ENCODE measurements around the gene GDPD3.

The GDPD3 gene

DNA sequence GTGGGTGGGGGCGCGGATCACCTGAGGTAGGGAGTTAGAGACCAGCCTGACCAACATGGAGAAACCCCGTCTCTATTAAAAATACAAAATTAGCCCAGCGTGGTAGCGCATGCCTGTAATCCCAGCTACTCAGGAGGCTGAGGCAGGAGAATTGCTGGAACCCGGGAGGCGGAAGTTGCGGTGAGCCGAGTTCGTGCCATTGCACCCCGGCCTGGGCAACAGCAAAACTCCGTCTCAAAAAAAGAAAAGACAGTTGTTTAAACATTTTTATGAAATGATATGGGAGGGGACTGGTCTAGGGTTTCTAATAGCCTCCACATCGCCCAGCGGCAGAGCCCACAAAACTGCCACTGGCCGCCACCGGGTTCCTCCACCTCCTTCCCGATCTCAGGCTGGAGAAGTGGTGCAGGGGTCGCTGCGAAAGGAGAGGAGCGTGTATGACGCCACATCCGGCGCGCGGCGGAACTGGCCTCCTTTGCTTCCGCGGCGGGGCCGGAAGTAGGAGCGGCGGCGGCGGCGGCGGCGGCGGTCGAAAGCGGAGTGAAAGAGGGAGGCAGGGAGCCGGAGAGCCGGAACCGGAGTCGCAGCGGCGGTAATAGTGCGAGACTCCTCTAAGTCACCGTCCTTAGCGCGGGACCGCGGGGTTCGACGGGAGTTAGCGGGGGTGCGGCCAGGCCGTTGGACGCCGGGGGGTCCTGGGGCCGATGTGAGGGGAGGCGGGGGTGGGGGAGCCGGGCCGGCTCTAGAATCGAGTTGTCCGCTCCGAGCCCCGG, 37.6 kb downstream of the GDPD3 start, which contains the start of gene PPP4C:
Gene PPP4C (plus strand): TSS at position 492 of the 773 bp plus-strand sequence. CDS start 384 bp downstream, outside the sequence.
- peak; percentile 90 for DNase-seq

DNA sequence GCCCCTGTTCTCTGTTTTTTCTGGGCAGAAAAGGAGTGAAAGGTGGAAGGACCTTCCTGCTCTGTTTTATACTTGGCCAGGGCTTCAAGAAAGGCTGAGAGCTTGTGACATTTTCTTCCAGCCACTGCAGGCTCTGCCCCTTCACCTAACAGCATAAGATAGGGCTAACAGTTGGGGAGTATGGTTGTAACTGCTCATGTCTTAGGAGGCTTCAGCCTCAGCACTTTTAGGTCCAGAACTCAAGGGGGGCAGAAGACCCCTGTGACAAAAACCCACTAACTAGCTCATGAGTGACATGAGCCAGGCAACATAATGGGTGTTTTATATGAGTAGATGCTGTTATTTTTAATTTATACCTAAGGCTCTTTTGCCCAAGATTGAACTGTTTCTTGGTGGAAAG, 42.8 kb downstream of the GDPD3 start:
- no peak for DNase-seq

DNA sequence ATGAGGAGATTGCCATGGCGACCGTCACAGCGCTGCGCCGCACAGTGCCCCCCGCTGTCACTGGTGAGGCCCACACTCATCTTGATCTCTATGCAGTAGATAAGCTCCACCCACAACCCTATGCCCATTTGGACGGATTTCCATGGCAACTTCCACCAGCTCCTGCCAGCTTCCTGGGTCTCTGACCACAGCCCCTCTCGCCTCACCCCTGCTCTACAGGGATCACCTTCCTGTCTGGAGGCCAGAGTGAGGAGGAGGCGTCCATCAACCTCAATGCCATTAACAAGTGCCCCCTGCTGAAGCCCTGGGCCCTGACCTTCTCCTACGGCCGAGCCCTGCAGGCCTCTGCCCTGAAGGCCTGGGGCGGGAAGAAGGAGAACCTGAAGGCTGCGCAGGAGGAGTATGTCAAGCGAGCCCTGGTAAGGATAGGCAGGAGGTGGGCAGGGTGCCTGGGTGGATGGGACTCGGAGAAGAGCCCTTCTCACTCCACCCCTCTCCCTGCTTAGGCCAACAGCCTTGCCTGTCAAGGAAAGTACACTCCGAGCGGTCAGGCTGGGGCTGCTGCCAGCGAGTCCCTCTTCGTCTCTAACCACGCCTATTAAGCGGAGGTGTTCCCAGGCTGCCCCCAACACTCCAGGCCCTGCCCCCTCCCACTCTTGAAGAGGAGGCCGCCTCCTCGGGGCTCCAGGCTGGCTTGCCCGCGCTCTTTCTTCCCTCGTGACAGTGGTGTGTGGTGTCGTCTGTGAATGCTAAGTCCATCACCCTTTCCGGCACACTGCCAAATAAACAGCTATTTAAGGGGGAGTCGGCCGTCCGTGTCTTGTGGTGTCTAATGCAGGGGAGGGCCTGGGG, 43.5 kb downstream of the GDPD3 start:
- DNase-seq = no peak

- DNase-seq = peak; percentile 70
Measured at GRCh38 chr16:30068750-30069610, 44.4 kb downstream of the GDPD3 start.

DNA sequence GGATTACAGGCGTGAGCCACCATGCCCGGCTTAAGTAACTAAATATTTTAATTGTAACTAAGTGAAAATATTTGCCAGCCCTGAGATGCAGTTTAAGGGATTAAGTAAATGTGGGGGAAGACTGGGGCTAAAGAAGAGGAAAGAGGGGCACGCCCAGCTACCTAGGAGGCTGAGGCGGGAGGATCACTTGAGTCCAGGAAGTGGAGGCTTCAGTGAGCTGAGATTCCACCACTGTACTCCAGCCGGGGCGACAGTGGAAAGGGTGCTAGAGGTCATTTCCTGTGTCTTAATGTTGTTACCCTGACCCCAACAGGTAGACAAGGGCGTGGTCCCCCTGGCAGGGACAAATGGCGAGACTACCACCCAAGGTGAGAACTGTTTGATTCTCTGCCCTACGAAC, 45.0 kb downstream of the GDPD3 start:
- DNase-seq = no peak

- no peak for DNase-seq
Measured at GRCh38 chr16:30067584-30067916, 45.8 kb downstream of the GDPD3 start.

DNA sequence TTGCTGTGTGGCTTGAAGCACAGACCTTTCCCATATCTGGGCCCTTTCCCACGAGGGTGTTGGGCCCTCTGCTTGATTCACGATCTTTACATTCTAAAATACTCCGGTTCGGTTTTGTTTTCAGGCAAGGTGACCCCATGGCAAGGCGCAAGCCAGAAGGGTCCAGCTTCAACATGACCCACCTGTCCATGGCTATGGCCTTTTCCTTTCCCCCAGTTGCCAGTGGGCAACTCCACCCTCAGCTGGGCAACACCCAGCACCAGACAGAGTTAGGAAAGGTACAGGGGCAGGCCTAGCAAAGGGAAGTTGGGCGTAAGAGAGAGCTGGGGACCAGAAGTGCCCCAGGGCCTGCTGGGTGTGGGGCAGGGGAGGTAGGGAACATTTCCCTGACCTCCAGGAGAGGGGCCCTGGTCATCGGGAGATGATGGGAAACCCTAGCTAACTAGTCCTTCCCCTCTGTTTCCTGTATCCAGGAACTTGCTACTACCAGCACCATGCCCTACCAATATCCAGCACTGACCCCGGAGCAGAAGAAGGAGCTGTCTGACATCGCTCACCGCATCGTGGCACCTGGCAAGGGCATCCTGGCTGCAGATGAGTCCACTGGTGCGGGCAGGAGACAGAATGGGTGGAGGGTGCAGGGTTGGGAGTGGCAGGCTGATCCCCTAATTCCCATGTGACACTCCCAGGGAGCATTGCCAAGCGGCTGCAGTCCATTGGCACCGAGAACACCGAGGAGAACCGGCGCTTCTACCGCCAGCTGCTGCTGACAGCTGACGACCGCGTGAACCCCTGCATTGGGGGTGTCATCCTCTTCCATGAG, 46.4 kb downstream of the GDPD3 start:
- no peak for DNase-seq

GRCh38 chr16:30065943-30066760, 47.2 kb downstream of the GDPD3 start:
- DNase-seq = no peak

DNA sequence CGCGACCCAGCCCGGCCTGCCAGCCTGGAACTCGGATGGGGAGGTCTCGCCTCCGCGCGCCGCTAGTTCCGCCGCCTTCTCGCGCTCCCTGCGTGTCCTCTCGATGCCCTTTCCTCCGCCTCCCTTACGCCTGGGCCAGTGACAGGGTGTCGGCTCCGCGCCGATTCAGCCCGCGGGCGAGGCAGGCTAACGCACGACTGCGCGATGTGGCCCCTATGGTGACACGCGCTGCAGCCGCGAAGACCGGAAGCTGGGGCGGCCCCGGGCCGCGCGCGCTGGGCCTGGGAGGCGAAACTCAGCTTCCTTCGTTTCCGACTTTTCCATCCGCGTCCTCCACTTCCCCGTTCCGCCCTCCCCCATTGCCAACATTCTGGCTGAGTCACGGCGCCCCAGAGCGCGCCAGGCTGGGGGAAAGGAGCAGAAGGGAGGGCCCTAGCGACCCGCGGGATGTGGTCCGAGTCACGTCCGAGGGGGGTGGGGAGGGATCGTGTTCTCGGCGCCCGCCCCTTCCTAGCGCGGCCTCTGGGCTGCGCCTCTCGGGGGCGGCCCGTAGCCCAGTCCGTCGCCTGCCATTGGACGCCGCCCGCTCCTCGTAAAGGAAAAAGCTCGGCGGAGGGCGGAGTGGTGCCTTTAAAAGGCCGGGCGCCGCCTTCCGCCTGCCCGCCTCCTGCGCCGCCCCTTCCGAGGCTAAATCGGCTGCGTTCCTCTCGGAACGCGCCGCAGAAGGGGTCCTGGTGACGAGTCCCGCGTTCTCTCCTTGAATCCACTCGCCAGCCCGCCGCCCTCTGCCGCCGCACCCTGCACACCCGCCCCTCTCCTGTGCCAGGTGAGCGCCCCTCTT, 48.0 kb downstream of the GDPD3 start, which contains the start of gene ALDOA:
Gene ALDOA (plus strand): TSS at position 659 of the 841 bp plus-strand sequence. CDS start 1,138 bp downstream, outside the sequence.
- DNase-seq = peak; percentile 95

GRCh38 chr16:30064729-30065101, 48.6 kb downstream of the GDPD3 start:
- no peak for DNase-seq

DNA sequence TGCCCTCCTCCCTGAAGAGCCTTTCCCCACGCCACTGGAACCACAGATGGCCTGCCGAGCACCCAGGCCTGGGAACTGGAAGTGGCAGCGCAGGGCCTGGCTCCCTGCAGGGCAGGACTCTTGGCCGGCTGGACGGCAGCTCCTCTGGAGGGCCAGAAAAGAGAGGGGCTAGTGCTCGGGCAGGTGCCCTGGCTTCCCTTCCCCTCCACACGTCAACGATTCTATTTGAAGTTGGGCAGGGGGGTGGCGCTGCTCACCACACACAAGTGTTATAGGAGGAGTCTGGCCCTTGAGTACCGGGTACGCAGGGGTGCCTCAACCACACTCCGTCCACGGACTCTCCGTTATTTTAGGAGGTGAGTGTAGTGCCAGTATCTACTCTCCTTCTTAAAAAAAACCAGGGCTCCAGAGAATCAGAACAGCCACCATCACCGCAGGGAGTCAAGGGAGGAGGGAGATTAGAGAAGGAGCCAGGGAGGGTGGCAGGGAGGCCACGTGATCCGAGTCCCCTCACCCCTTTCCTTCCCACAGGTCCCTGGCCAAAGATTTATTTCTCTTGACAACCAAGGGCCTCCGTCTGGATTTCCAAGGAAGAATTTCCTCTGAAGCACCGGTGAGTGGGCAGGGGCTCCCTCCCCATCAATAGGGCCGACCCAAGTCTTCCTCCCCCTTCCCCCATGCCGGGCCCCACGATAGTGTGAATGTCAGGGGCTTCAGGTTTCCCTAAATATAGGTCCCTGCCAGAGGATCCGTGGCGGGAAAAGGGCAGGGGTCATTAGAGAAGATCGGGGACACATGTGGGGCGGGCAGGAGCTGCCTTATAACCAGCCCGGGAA, 49.2 kb downstream of the GDPD3 start:
- peak; percentile 81 for DNase-seq

GRCh38 chr16:30063278-30063892, 50.0 kb downstream of the GDPD3 start:
- DNase-seq = no peak

DNA sequence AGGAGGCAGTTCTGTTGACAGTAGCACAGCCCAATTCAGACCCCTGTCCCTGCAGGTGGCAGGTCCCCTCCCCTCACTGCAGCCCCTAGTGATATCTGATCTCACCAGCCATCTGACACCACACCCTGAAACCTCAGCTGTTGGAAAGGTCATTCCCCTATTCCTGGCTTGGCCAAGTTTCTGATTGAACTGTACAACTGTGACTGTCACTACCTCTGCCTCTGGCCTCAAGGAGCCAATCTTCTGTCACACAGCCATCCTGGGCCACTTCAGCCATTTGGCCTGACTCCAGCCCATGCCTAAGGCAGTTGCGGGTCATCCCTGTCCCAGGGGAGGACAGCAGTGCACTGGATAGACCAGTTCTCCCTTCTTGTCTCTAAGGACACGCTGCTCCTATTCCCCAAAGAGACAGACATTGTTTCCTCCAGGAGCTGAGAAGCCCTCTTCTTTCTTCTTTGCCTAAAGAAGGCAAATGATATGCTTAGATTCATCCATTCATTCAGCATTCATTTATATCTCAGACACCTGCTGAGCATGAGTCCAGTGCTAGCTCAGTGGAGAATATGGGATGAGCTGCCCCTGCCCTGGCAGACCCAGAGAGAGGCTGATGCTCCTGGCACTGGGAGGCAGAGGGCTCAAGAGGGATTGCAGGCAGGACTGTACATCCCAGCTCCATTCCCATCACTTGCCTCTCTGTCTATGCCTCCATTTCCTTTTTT, 52.3 kb downstream of the GDPD3 start:
- DNase-seq = no peak

- DNase-seq = no peak
Measured at GRCh38 chr16:30060346-30060745, 53.0 kb downstream of the GDPD3 start.

DNA sequence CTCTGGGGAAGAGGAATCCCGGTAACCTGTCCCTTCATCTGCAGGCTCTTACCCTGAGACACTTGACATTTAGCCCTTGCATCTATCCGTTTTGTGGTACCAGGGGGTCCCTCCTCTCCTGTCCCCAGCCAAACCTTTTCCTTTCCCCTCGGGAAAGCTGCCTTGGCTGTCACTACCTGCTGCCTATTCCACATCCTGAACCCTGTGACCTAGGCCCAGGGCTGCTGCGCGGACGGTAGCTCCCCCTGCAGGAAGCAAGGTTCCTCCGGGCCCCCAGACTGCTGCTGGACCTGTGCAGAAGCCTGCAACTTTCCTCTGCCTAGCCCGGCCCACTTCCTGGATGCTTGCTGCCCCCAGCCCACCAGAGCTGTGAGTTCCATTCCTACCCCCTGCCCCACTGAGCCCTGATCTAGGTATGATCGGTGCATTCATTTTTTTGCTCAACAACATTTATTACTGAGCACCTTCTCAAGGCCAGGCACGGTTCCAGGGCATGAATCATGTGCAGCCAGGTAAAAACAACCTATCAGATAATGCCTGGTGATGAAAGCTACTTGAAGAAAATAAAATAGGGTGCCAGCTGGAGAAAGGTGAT, 58.3 kb downstream of the GDPD3 start:
- peak; percentile 61 for DNase-seq
